Measurements from ENCODE around the gene ARHGEF11. TPM values are rescaled to one million over a fixed set of nuclear protein-coding genes. Genes with fewer than 3 reads are reported as not detected.

Gene ARHGEF11
- total and polyA plus RNA-seq, 2 experiments from 2014 or later = 25.0 to 26.9 TPM

- Histone ChIP-seq H3K4me1 (ENCODE audit: insufficient read depth) (peaks cover 19% of the 10 kb centered on the region), H2AFZ (no peak overlapping the region), H3K9me3 (ENCODE audit: low read depth) (no peaks in the 10 kb centered on the region), H3K36me3 (replicated peaks; ENCODE audit: insufficient read depth, low read depth) (no peaks in the 10 kb centered on the region), H3K4me2 (no peak overlapping the region), H3K27me3 (no peaks in the 10 kb centered on the region), H4K20me1 (ENCODE audit: insufficient read depth, poor library complexity, severe bottlenecking) (no peaks in the 10 kb centered on the region), H3K79me2 (no peaks in the 10 kb centered on the region), H3K4me3 (no peak overlapping the region), H3K9me2 (replicated peaks; ENCODE audit: insufficient read depth) (no peaks in the 10 kb centered on the region), H3K27ac (no peak overlapping the region)
- TF ChIP-seq EZH2phosphoT487 (IDR thresholded peaks at IDR 0.05; ENCODE audit: low read depth, severe bottlenecking, unreplicated experiment) (no peak), CTCF (IDR thresholded peaks at IDR 0.05; ENCODE audit: poor library complexity) (no peak), EZH2 (IDR thresholded peaks at IDR 0.05; ENCODE audit: borderline replicate concordance) (no peak)
- no peak for DNase-seq (ENCODE audit: low spot score)
- WGBS (ENCODE audit: low lambda C conversion rate, missing lambda C conversion rate) = 91% methylated on average over 2 of the region's 2 CpGs
Measured at GRCh38 chr1:156912310-156912709, 133.2 kb downstream of the ARHGEF11 start.

DNA sequence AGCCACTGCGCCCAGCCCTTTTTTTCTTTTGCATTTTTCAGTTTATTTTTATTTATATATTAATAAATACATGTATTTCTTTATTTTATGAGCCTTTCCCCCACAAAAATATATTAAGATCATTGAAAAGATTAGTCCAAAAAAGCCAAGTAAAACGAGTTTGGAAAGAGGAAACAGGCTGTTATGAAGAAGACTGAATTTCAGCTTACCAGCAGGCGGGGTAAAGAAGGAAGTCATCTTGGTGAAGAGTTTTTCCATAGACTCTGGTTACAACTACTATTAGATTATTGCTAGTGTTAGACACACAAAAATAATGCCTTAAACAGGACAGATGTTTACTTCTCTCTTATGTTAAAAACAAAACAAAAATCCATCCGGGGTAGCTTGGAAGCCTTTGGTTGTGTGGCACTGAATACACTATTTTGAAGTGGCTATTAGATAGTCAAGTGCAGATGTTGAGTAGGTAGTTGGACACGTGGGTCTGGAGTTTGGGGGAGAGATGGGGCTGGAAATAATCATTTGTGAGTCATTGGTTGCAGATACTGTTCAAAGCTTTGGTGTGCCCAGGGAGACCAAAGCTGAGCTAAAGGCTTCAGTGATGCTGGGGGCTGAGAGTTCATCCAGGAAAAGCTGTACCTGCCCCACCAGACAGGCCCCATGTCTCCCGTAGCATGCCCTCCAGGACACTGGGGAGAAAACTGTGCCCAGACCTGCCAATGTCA lies 133.8 kb downstream of the ARHGEF11 start:
- Histone ChIP-seq H3K4me1 (ENCODE audit: insufficient read depth) (peaks cover 19% of the 10 kb centered on the region), H3K4me2 (no peak overlapping the region), H3K9me3 (ENCODE audit: low read depth) (no peaks in the 10 kb centered on the region), H3K79me2 (no peaks in the 10 kb centered on the region), H3K27me3 (no peaks in the 10 kb centered on the region), H3K9me2 (replicated peaks; ENCODE audit: insufficient read depth) (no peaks in the 10 kb centered on the region), H3K27ac (no peak overlapping the region), H2AFZ (no peak overlapping the region), H4K20me1 (ENCODE audit: insufficient read depth, poor library complexity, severe bottlenecking) (no peaks in the 10 kb centered on the region), H3K36me3 (replicated peaks; ENCODE audit: insufficient read depth, low read depth) (no peaks in the 10 kb centered on the region), H3K4me3 (no peak overlapping the region)
- TF ChIP-seq EZH2phosphoT487 (IDR thresholded peaks at IDR 0.05; ENCODE audit: low read depth, severe bottlenecking, unreplicated experiment) (no peak), EZH2 (IDR thresholded peaks at IDR 0.05; ENCODE audit: borderline replicate concordance) (no peak), CTCF (IDR thresholded peaks at IDR 0.05; ENCODE audit: poor library complexity) (no peak)
- 71% methylated on average over 6 of the region's 6 CpGs for WGBS (ENCODE audit: low lambda C conversion rate, missing lambda C conversion rate)
- no peak for DNase-seq (ENCODE audit: low spot score)

- no peak overlapping the region for H3K4me3 ChIP-seq
- H3K27me3 ChIP-seq = no peaks in the 10 kb centered on the region
- peak; percentile 62 for DNase-seq (ENCODE audit: low spot score)
- H3K79me2 ChIP-seq = no peaks in the 10 kb centered on the region
- no peak overlapping the region for H2AFZ ChIP-seq
- H3K27ac ChIP-seq = no peak overlapping the region
- WGBS (ENCODE audit: low lambda C conversion rate, missing lambda C conversion rate) = 26% methylated on average over 14 of the region's 18 CpGs
- H3K4me2 ChIP-seq = peak overlapping the region; percentile 62
- H4K20me1 ChIP-seq (ENCODE audit: insufficient read depth, poor library complexity, severe bottlenecking) = no peaks in the 10 kb centered on the region
- no peaks in the 10 kb centered on the region for H3K9me3 ChIP-seq (ENCODE audit: low read depth)
- TF ChIP-seq EZH2phosphoT487 (IDR thresholded peaks at IDR 0.05; ENCODE audit: low read depth, severe bottlenecking, unreplicated experiment) = no peak
- TF ChIP-seq CTCF (IDR thresholded peaks at IDR 0.05; ENCODE audit: poor library complexity) = peak; percentile 66
- TF ChIP-seq EZH2 (IDR thresholded peaks at IDR 0.05; ENCODE audit: borderline replicate concordance) = no peak
- no peaks in the 10 kb centered on the region for H3K36me3 ChIP-seq (replicated peaks; ENCODE audit: insufficient read depth, low read depth)
- H3K9me2 ChIP-seq (replicated peaks; ENCODE audit: insufficient read depth) = no peaks in the 10 kb centered on the region
- H3K4me1 ChIP-seq (ENCODE audit: insufficient read depth) = peaks cover 19% of the 10 kb centered on the region
Measured at GRCh38 chr1:156910309-156910782, 135.2 kb downstream of the ARHGEF11 start.

All from hepatocyte (in vitro differentiated cells).